SK-N-SH treated with all-trans-retinoic acid at 6 μM for 48 hours (cell line): ENCODE measurements around the gene TBX19.

Experiments
- ATAC-seq: fragments of 200-7000 bp; cut with Tn5 transposase; 3 replicates; pipeline ENCODE4 v1.9.1; 2020; ENCODE audit warnings: mild to moderate bottlenecking, moderate library complexity
- ARNTL ChIP-seq: fragments of 450-650 bp; formaldehyde crosslinking; IDR thresholded peaks from 2 replicates; pipeline ENCODE4 v1.5.0; 2020; ENCODE audit warnings: low read depth, mild to moderate bottlenecking, moderate library complexity, borderline replicate concordance
- BACH2 ChIP-seq: fragments of 250-450 bp; sonication (Bioruptor Pico); IDR thresholded peaks from 2 replicates; pipeline ENCODE4 v1.9.0; 2021; ENCODE audit warnings: mild to moderate bottlenecking, borderline replicate concordance
- CREB5 ChIP-seq: fragments of 250-450 bp; sonication (Bioruptor Pico); IDR thresholded peaks from 2 replicates; pipeline ENCODE4 v1.5.1; 2020; ENCODE audit warnings: low read depth, mild to moderate bottlenecking, moderate library complexity
- ESRRG ChIP-seq: fragments of 250-450 bp; sonication (Bioruptor Pico); IDR thresholded peaks from 2 replicates; pipeline ENCODE4 v1.6.1; 2021; ENCODE audit warnings: mild to moderate bottlenecking
- GLIS3 ChIP-seq: fragments of 250-450 bp; sonication (Bioruptor Pico); IDR thresholded peaks from 2 replicates; pipeline ENCODE4 v1.5.0; 2020; ENCODE audit warnings: mild to moderate bottlenecking, moderate library complexity
- ISL1 ChIP-seq: fragments of 250-450 bp; sonication (Bioruptor Pico); IDR thresholded peaks from 2 replicates; pipeline ENCODE4 v2.1.2; 2022; ENCODE audit warnings: mild to moderate bottlenecking, moderate library complexity
- OSR1 ChIP-seq: fragments of 250-450 bp; sonication (Bioruptor Pico); IDR thresholded peaks from 2 replicates; pipeline ENCODE4 v1.8.0; 2022; ENCODE audit warnings: moderate library complexity, mild to moderate bottlenecking, inconsistent platforms
- POU6F1 ChIP-seq: fragments of 250-450 bp; sonication (Bioruptor Pico); IDR thresholded peaks from 2 replicates; pipeline ENCODE4 v1.8.0; 2021; ENCODE audit warnings: low read depth, mild to moderate bottlenecking, moderate library complexity, borderline replicate concordance
- PPARA ChIP-seq: fragments of 250-450 bp; sonication (Bioruptor Pico); IDR thresholded peaks from 2 replicates; pipeline ENCODE4 v1.5.0; 2020; ENCODE audit warnings: mild to moderate bottlenecking, borderline replicate concordance
- RARB ChIP-seq: fragments of 250-450 bp; sonication (Bioruptor Pico); IDR thresholded peaks from 2 replicates; pipeline ENCODE4 v1.8.0; 2021; ENCODE audit warnings: mild to moderate bottlenecking, moderate library complexity
- SNAI2 ChIP-seq: fragments of 250-450 bp; sonication (Bioruptor Pico); IDR thresholded peaks from 2 replicates; pipeline ENCODE4 v1.5.0; 2020; ENCODE audit warnings: mild to moderate bottlenecking, moderate library complexity
- TCF4 ChIP-seq: fragments of 250-450 bp; sonication (Bioruptor Pico); IDR thresholded peaks from 2 replicates; pipeline ENCODE4 v1.8.0; 2021; ENCODE audit warnings: mild to moderate bottlenecking, moderate library complexity, borderline replicate concordance
- TOX ChIP-seq: fragments of 250-450 bp; sonication (Bioruptor Pico); IDR thresholded peaks from 2 replicates; pipeline ENCODE4 v1.8.0; 2021; ENCODE audit warnings: mild to moderate bottlenecking, moderate library complexity, borderline replicate concordance
- TSHZ2 ChIP-seq: fragments of 250-450 bp; sonication (Bioruptor Pico); IDR thresholded peaks from 2 replicates; pipeline ENCODE4 v1.5.0; 2020; ENCODE audit warnings: mild to moderate bottlenecking, moderate library complexity
- ZC3H10 ChIP-seq: fragments of 250-450 bp; sonication (Bioruptor Pico); IDR thresholded peaks from 2 replicates; pipeline ENCODE4 v1.5.1; 2021; ENCODE audit warnings: mild to moderate bottlenecking, moderate library complexity
- ZFP3 ChIP-seq: fragments of 250-450 bp; sonication (Bioruptor Pico); IDR thresholded peaks from 2 replicates; pipeline ENCODE4 v1.5.0; 2020; ENCODE audit warnings: mild to moderate bottlenecking, moderate library complexity
- ZFP30 ChIP-seq: fragments of 450-650 bp; formaldehyde crosslinking; IDR thresholded peaks from 2 replicates; pipeline ENCODE4 v1.5.0; 2022; ENCODE audit warnings: mild to moderate bottlenecking, moderate library complexity
- ZNF565 ChIP-seq: fragments of 450-650 bp; formaldehyde crosslinking; conservative IDR thresholded peaks from 2 replicates; pipeline ENCODE4 v1.5.0; 2020; ENCODE audit warnings: low read depth, mild to moderate bottlenecking, moderate library complexity
- ZNF70 ChIP-seq: fragments of 450-650 bp; formaldehyde crosslinking; IDR thresholded peaks from 2 replicates; pipeline ENCODE4 v1.5.0; 2020; ENCODE audit warnings: mild to moderate bottlenecking, moderate library complexity
- TF ChIP-seq, protein P1 (sequence below): fragments of 250-450 bp; sonication (Bioruptor Pico); IDR thresholded peaks from 2 replicates; pipeline ENCODE4 v1.8.0; 2020; ENCODE audit warnings: mild to moderate bottlenecking, moderate library complexity, borderline replicate concordance
- TF ChIP-seq, protein P2 (sequence below): fragments of 250-450 bp; sonication (Bioruptor Pico); IDR thresholded peaks from 2 replicates; pipeline ENCODE4 v1.5.1; 2021; ENCODE audit warnings: mild to moderate bottlenecking, moderate library complexity

Gene TBX19

DNA sequence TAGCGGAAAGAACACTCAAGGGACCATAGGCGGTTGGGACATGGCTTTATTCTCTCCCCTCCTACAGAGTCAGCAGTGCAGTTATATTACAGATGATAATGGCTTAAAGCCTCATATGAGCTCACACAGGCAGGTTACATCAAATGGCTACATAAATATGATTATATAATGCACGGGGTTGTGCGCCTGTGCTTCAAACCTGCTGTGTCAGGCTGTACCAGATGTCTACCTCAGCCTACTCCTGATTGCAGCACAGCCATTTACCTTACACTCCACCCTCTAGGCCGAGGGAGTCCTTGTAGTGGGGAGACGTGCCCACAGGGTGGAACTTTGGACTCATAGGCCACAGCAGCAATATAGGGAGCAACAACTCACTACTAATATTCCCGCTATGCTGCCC lies 16.4 kb upstream of the TBX19 start:
- ATAC-seq = no peak
- TF ChIP-seq ZC3H10 (CRISPR knock-in tag) (no peak), ZFP30 (CRISPR knock-in tag) (no peak), OSR1 (CRISPR knock-in tag) (no peak), GLIS3 (CRISPR knock-in tag) (no peak)

DNA sequence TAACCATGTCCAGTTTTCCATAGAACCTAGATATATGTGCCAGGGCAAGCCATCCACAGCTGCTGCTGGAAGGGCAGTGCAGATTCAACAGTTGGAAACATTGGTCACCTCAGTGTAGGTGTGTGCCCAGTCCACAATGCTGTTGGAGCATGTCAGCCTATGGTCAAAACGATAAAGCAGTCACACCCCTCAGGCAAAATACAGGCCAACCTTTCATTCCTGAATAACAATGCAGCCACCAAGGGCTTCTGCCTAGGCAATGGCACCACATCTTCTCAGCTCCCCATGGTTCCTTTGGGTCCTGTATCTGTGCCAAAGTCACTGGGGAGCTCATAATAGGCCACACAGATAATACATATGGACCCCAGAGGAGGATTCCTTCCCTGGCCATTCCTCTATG lies 15.1 kb upstream of the TBX19 start:
- TF ChIP-seq, protein P1, sequence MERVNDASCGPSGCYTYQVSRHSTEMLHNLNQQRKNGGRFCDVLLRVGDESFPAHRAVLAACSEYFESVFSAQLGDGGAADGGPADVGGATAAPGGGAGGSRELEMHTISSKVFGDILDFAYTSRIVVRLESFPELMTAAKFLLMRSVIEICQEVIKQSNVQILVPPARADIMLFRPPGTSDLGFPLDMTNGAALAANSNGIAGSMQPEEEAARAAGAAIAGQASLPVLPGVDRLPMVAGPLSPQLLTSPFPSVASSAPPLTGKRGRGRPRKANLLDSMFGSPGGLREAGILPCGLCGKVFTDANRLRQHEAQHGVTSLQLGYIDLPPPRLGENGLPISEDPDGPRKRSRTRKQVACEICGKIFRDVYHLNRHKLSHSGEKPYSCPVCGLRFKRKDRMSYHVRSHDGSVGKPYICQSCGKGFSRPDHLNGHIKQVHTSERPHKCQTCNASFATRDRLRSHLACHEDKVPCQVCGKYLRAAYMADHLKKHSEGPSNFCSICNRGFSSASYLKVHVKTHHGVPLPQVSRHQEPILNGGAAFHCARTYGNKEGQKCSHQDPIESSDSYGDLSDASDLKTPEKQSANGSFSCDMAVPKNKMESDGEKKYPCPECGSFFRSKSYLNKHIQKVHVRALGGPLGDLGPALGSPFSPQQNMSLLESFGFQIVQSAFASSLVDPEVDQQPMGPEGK (CRISPR knock-in tag) = no peak
- no peak for TF ChIP-seq ZC3H10 (CRISPR knock-in tag)
- no peak for TF ChIP-seq ZFP3
- no peak for TF ChIP-seq ZNF70 (CRISPR knock-in tag)
- TF ChIP-seq ZFP30 (CRISPR knock-in tag) = no peak
- no peak for TF ChIP-seq POU6F1 (CRISPR knock-in tag)
- TF ChIP-seq, protein P2, sequence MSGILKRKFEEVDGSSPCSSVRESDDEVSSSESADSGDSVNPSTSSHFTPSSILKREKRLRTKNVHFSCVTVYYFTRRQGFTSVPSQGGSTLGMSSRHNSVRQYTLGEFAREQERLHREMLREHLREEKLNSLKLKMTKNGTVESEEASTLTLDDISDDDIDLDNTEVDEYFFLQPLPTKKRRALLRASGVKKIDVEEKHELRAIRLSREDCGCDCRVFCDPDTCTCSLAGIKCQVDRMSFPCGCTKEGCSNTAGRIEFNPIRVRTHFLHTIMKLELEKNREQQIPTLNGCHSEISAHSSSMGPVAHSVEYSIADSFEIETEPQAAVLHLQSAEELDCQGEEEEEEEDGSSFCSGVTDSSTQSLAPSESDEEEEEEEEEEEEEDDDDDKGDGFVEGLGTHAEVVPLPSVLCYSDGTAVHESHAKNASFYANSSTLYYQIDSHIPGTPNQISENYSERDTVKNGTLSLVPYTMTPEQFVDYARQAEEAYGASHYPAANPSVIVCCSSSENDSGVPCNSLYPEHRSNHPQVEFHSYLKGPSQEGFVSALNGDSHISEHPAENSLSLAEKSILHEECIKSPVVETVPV = no peak
- no peak for TF ChIP-seq ARNTL (CRISPR knock-in tag)
- no peak for TF ChIP-seq PPARA (CRISPR knock-in tag)
- no peak for TF ChIP-seq TCF4 (CRISPR knock-in tag)
- TF ChIP-seq RARB (CRISPR knock-in tag) = no peak
- no peak for TF ChIP-seq TOX (CRISPR knock-in tag)
- no peak for TF ChIP-seq ZNF565 (CRISPR knock-in tag)
- TF ChIP-seq OSR1 (CRISPR knock-in tag) = no peak
- TF ChIP-seq BACH2 (CRISPR knock-in tag) = no peak
- TF ChIP-seq ISL1 = no peak
- TF ChIP-seq ESRRG (CRISPR knock-in tag) = no peak
- no peak for TF ChIP-seq CREB5 (CRISPR knock-in tag)
- no peak for TF ChIP-seq TSHZ2 (CRISPR knock-in tag)
- TF ChIP-seq GLIS3 (CRISPR knock-in tag) = no peak
- no peak for ATAC-seq

DNA sequence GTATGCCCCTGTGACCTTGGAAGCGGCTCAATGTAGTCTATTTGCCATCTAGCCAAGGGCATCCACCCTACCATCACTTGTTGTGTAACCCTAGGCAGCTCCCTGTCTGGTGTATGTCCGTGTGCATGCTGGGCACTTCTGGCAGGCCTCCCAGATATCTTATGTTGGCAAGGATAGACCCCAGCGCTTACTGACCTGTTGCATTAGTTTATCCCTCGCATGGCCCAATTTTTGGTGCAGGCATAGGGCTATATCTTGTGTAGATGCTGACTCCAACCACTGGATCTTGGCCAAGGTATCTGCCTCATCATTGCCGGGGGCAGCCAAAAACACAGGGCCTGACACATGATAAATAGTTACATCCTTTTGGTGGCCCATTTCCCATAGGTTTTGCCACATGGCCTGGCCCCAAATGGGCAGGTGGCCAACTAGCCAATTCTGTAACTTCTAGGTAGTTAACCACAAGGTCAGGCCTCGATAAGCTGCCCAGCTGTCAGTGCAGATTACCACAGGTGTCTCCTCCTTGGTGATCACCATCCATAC lies 14.0 kb upstream of the TBX19 start:
- TF ChIP-seq PPARA (CRISPR knock-in tag) (no peak), CREB5 (CRISPR knock-in tag) (no peak), BACH2 (CRISPR knock-in tag) (no peak), RARB (CRISPR knock-in tag) (no peak), ZNF565 (CRISPR knock-in tag) (no peak), ZNF70 (CRISPR knock-in tag) (no peak), TOX (CRISPR knock-in tag) (no peak), ZC3H10 (CRISPR knock-in tag) (no peak), ARNTL (CRISPR knock-in tag) (no peak), ESRRG (CRISPR knock-in tag) (no peak), SNAI2 (CRISPR knock-in tag) (no peak), TCF4 (CRISPR knock-in tag) (no peak), POU6F1 (CRISPR knock-in tag) (no peak)
- TF ChIP-seq, all 23 proteins: peak for 0
- peak; percentile 54 for ATAC-seq
